Colonic mucosa (tissue), 4 donors: ENCODE measurements around the gene EPHX1. TPM values are rescaled to one million over a fixed set of nuclear protein-coding genes. Genes with fewer than 3 reads are reported as not detected.

ENCODE experiments used
- DNase-seq: peaks from one replicate; pipeline ENCODE4 v3.0.0-alpha.2; 2020
- H3K27ac ChIP-seq: fragments of 200-600 bp; one replicate; pipeline ENCODE4 v1.8.0; 2021
- H3K27me3 ChIP-seq: fragments of 200-600 bp; one replicate; pipeline ENCODE4 v1.8.0; 2021
- H3K36me3 ChIP-seq: fragments of 200-600 bp; one replicate; pipeline ENCODE4 v1.8.0; 2021
- H3K4me1 ChIP-seq: fragments of 200-600 bp; one replicate; pipeline ENCODE4 v1.8.0; 2021; ENCODE audit warnings: mild to moderate bottlenecking
- H3K4me3 ChIP-seq: fragments of 200-600 bp; one replicate; pipeline ENCODE4 v1.8.0; 2021
- H3K9ac ChIP-seq, 2 donors: one replicate each; pipeline ENCODE4 v1.7.0; 2013; ENCODE audit warnings: control low read depth in 2 of 2, low read depth in 2 of 2, low read length in 2 of 2
- H3K9me3 ChIP-seq: fragments of 200-600 bp; one replicate; pipeline ENCODE4 v1.8.0; 2021
- intact Hi-C: fragments of 100-400 bp; cut with DNase I; formaldehyde crosslinking; loops from one replicate; pipeline ENCODE4 v1.14.1; 2022
- total RNA-seq, 2 donors: library from RNA; stranded (reverse); fragmentation: NEBNext Ultra II Directional in 1 of 2; extraction: Animal tissue kit (Norgen Biotek cat#: 25700) in 1 of 2; gene quantifications; one replicate each; pipeline ENCODE4 v1.2.1, GENCODE V29; 2021
- TF ChIP-seq, protein P1 (sequence below): fragments of 200-600 bp; IDR thresholded peaks from one replicate; pipeline ENCODE4 v1.8.0; 2022; ENCODE audit warnings: antibody characterized with exemption, mild to moderate bottlenecking
- donor health status: healthy.
- donor health status: DM: no; HTN: no; CAD: no.
- donor health status: DM: no; HTN: no; CAD: no.

Gene EPHX1
- total RNA-seq, 2 donors from 2014 or later: 58.0 to 61.9 TPM

DNA sequence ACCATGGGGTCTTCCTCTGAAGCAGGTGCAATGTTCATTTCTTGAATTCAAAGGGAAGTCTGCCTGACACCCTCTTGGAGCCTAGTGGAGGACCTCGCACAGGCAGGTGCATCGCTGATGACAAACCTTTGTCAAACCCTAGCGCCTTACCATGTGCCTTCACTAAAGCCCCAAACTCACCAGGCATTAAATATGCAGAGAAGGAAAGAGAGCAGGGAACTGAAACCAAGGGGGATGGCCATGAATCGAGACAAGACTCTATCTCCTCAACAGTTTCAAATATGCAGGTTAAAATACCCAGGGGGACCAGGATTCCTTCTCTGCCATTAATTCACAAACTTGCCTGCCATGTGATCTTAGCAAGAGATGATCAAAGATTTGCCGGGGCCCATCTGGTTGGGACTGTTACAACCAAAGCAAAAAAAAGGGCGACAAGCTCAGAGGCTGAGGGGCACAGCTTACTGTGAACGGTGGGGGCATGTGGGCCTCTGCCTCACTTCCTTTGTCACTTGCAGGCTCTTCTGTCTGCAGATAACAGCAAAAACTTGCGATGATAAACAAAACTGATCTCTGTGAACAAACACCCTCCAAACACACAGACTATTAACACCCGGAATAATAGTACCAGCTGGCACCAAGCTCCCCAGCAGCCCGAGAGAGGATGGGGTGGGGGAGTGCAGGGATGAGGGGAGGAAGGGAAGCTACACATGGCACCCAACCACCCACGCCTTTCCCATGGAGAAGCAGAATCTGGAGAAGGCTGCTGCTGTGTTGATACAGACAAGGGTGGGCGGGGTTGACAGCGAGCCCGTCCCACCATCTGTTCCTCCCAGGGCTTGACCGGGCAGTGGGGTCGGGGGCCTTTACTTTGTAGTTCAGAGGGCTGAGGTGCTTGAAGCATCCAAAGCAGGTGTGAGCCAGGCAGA lies 38.4 kb downstream of the EPHX1 start:
- no peak overlapping the region for H3K4me3 ChIP-seq
- H3K27ac ChIP-seq: peak overlapping the region; percentile 19
- no peak for DNase-seq
- H3K4me1 ChIP-seq: peaks cover 8% of the 10 kb centered on the region
- intact Hi-C loops: loop anchor here (5.0 to 10.0 kb wide), 3 partner anchors 64 to 127 kb away; partner anchors contain the start of gene SRP9
- TF ChIP-seq, protein P1, sequence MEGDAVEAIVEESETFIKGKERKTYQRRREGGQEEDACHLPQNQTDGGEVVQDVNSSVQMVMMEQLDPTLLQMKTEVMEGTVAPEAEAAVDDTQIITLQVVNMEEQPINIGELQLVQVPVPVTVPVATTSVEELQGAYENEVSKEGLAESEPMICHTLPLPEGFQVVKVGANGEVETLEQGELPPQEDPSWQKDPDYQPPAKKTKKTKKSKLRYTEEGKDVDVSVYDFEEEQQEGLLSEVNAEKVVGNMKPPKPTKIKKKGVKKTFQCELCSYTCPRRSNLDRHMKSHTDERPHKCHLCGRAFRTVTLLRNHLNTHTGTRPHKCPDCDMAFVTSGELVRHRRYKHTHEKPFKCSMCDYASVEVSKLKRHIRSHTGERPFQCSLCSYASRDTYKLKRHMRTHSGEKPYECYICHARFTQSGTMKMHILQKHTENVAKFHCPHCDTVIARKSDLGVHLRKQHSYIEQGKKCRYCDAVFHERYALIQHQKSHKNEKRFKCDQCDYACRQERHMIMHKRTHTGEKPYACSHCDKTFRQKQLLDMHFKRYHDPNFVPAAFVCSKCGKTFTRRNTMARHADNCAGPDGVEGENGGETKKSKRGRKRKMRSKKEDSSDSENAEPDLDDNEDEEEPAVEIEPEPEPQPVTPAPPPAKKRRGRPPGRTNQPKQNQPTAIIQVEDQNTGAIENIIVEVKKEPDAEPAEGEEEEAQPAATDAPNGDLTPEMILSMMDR: no peak
- H3K27me3 ChIP-seq: no peaks in the 10 kb centered on the region
- H3K36me3 ChIP-seq: no peaks in the 10 kb centered on the region
- H3K9me3 ChIP-seq: no peaks in the 10 kb centered on the region
- peak overlapping the region in 1 of 2 donors; percentile 31 for H3K9ac ChIP-seq

DNA sequence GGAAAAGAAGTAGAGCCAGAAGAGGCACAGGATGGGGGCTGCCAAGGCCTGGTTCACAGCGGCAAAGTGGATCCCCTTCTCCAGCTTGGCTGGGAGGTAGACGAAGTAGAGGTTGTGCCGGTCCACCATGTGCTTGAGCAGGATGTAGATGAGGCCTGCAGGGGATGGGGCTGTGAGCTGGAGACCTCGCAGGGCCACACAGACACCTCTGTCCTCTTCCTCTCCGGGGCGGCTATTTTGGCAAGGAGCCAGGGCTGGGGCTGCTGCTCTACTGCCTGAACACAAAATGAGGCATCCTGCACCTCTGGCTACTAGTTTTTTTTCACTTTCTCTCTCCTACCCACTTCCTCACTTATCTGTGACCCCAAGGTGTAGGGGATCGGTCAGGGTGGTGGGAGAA lies 40.0 kb downstream of the EPHX1 start:
- peaks cover 8% of the 10 kb centered on the region for H3K4me1 ChIP-seq
- DNase-seq: no peak
- intact Hi-C loops: loop anchor here (5.0 to 10.0 kb wide), 3 partner anchors 62 to 125 kb away; partner anchors contain the start of gene SRP9
- H3K36me3 ChIP-seq: peaks cover 7% of the 10 kb centered on the region
- TF ChIP-seq, protein P1: no peak
- H3K27me3 ChIP-seq: no peaks in the 10 kb centered on the region
- no peaks in the 10 kb centered on the region for H3K9me3 ChIP-seq
- H3K27ac ChIP-seq: no peak overlapping the region
- no peak overlapping the region for H3K4me3 ChIP-seq
- H3K9ac ChIP-seq: no peak overlapping the region

DNA sequence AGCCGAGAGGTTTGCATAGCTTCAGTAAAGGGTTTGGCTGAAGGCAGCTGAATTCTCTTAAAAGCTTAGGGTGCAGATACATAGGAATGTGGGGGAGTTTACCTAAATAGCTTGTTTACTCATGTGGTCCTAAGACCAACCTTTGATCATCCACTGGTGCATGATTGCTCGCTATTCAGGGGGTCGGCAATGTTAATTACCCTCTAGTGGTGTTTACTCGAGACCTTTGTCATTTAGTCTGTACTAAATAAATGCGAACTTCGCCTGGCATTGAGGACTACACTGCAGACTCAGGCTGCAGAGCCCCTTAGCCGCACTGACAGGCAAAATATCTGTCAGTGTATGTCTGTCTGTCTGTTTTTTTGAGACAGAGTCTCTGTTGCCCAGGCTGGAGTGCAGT lies 40.4 kb downstream of the EPHX1 start:
- intact Hi-C loops: no loop called here
- no peak for DNase-seq
- Histone ChIP-seq H3K27me3 (no peaks in the 10 kb centered on the region), H3K27ac (no peak overlapping the region), H3K9me3 (no peaks in the 10 kb centered on the region), H3K36me3 (peaks cover 10% of the 10 kb centered on the region), H3K9ac (no peak overlapping the region), H3K4me1 (peaks cover 8% of the 10 kb centered on the region), H3K4me3 (no peak overlapping the region)
- TF ChIP-seq, protein P1: no peak

DNA sequence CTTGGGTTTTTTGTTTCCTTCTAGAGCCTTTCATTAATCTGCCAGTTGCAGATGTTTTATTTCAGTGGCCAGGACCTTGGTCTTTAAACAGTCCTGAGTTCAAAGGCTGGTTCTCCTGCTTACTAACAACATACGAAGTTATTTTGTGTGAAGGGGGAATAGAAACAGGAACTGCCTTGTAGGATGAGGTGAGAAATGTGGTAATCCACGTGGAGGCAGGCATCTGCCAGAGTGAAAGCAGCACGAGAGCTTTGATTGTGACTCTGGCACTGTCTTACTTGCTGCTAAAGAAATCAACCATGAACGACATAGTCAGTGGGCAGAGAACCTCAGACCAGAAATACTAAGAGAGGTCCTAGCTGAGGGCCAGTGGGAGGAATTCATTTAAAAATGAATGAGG lies 41.9 kb downstream of the EPHX1 start:
- DNase-seq: no peak
- no peak overlapping the region for H3K4me3 ChIP-seq
- no peaks in the 10 kb centered on the region for H3K27me3 ChIP-seq
- peaks cover 8% of the 10 kb centered on the region for H3K4me1 ChIP-seq
- H3K27ac ChIP-seq: no peak overlapping the region
- H3K36me3 ChIP-seq: peaks cover 10% of the 10 kb centered on the region
- H3K9me3 ChIP-seq: no peaks in the 10 kb centered on the region
- H3K9ac ChIP-seq: no peak overlapping the region
- intact Hi-C loops: no loop called here
- TF ChIP-seq, protein P1: no peak

- H3K36me3 ChIP-seq: peaks cover 10% of the 10 kb centered on the region
- no peak overlapping the region for H3K4me3 ChIP-seq
- no peaks in the 10 kb centered on the region for H3K27me3 ChIP-seq
- H3K4me1 ChIP-seq: peaks cover 8% of the 10 kb centered on the region
- no peak overlapping the region for H3K27ac ChIP-seq
- TF ChIP-seq, protein P1: no peak
- intact Hi-C loops: no loop called here
- DNase-seq: no peak
- no peaks in the 10 kb centered on the region for H3K9me3 ChIP-seq
- H3K9ac ChIP-seq: no peak overlapping the region
Measured at GRCh38 chr1:225852413-225853124, 42.6 kb downstream of the EPHX1 start.
